Parietal lobe (tissue), 1 donor: ENCODE data around the gene MARF1. TPM values are rescaled to one million over a fixed set of nuclear protein-coding genes. Genes with fewer than 3 reads are reported as not detected.

Experiments
- total RNA-seq: library from RNA; depleted of rRNA; stranded (reverse); fragments of >200 nt; gene quantifications from one replicate; pipeline ENCODE4 v1.2.3, GENCODE V29; 2014

MARF1 gene, protein sequence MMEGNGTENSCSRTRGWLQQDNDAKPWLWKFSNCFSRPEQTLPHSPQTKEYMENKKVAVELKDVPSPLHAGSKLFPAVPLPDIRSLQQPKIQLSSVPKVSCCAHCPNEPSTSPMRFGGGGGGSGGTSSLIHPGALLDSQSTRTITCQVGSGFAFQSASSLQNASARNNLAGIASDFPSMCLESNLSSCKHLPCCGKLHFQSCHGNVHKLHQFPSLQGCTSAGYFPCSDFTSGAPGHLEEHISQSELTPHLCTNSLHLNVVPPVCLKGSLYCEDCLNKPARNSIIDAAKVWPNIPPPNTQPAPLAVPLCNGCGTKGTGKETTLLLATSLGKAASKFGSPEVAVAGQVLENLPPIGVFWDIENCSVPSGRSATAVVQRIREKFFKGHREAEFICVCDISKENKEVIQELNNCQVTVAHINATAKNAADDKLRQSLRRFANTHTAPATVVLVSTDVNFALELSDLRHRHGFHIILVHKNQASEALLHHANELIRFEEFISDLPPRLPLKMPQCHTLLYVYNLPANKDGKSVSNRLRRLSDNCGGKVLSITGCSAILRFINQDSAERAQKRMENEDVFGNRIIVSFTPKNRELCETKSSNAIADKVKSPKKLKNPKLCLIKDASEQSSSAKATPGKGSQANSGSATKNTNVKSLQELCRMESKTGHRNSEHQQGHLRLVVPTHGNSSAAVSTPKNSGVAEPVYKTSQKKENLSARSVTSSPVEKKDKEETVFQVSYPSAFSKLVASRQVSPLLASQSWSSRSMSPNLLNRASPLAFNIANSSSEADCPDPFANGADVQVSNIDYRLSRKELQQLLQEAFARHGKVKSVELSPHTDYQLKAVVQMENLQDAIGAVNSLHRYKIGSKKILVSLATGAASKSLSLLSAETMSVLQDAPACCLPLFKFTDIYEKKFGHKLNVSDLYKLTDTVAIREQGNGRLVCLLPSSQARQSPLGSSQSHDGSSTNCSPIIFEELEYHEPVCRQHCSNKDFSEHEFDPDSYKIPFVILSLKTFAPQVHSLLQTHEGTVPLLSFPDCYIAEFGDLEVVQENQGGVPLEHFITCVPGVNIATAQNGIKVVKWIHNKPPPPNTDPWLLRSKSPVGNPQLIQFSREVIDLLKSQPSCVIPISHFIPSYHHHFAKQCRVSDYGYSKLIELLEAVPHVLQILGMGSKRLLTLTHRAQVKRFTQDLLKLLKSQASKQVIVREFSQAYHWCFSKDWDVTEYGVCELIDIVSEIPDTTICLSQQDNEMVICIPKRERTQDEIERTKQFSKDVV (N-terminal part only)
- 64.5 TPM for total RNA-seq

DNA sequence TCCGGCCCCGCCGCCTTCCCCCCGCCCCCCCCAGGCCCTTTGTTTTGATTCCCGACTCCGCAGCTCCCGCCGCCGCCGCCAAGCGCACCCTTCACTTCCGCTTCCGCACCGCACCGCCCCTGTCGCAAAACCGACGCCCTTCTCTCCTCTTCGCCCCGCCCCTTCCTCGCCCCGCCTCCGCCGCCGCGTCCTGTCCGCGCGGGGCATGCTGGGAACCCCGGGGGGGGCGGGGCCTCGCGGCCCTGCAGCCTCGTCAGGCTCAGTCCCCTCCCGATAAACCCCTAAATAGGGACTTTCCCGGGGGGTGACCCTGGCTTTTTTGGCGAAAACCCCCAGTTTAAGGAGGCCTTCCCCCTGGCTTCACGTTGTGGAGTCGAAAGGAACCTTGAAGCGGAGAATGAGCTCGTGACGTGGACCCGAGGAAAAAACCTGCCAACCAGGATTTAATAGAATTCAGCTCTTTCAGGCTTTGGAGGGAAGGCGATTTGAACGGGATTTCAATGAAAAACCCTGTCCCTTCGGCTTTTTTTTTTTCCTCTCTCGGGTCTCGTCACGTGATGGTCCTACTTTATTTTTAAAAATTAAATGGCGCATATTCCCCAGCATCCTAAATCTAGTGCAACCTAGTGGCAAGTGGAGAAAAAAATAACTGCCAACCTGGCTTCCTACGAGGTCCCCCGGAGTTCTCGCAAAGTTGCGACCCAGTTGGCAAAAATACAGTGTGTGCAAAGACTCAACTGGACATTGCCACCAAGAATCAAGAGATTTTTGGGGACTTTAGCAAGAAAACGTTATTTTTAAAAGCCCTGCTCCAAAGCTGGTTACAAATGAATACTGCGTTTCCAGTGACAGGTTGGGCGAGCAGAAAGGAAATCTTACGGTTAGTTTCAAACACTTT lies at the start of gene MARF1:
TSS of gene MARF1 (minus strand) at position 107 of the 898 bp plus-strand sequence. CDS start 3,921 bp downstream, outside the sequence.

GRCh38 chr16:15650019-15650697 lies 7.2 kb upstream of the MARF1 start, which contains the start of gene NDE1:
TSS of gene NDE1 (plus strand) at chr16:15650245. CDS start at chr16:15664779, 14,534 bp downstream.

Other genes with a start within 250 kb of the MARF1 start
- 11.3 TPM for gene MPV17L, start 247.4 kb downstream of the MARF1 start, total RNA-seq
- gene BMERB1, start 208.6 kb downstream of the MARF1 start, total RNA-seq = 108 TPM
- 9.1 TPM for gene NDE1, start 7.1 kb upstream of the MARF1 start, total RNA-seq
- under 0.01 TPM for gene MYH11, start 213.9 kb upstream of the MARF1 start, total RNA-seq
- gene CEP20, start 245.4 kb upstream of the MARF1 start, total RNA-seq = 22.2 TPM